Measurements from ENCODE around the gene JUNB.

JUNB gene

DNA sequence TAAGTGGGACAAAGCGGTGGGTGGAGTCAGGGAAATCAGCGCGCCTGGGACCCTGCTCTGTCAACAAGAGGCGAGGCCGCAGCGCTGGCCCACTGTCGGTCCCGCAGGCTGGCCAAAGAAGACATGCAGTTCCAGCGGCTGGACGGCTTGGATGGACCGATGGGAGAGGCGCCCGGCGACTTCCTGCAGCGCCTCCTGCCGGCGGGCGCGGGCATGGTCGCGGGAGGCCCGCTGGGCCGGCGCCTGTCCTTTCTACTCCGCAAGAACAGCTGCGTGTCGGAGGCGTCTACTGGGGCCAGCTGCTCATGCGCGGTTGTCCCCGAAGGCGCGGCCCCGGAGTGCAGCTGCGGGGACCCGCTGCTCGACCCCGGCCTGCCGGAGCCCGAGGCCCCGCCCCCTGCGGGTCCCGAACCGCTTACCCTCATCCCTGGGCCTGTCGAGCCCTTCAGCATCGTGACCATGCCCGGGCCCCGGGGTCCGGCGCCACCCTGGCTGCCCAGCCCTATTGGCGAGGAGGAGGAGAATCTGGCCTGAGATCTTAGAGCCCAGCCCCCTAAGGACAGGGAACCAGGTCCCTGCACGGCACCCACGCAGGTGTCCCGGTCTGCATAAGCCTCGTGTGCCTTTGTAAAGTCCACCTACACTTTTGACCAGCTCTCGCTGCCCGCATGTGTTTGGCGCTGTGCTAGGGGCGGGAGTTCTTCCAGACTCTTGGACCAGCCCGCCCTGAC lies 33.6 kb upstream of the JUNB start:
- no peaks in the 10 kb centered on the region for H3K36me3 ChIP-seq (ENCODE audit: insufficient read depth, low read length)
- no peak overlapping the region for H3K4me2 ChIP-seq (ENCODE audit: low read depth, low read length, poor library complexity, severe bottlenecking)
- no peak overlapping the region for H3K4me3 ChIP-seq (ENCODE audit: low read length, poor library complexity, severe bottlenecking)
- no peak overlapping the region for H3K9ac ChIP-seq (ENCODE audit: low read depth, low read length, poor library complexity, severe bottlenecking)
- TF ChIP-seq, protein P1, sequence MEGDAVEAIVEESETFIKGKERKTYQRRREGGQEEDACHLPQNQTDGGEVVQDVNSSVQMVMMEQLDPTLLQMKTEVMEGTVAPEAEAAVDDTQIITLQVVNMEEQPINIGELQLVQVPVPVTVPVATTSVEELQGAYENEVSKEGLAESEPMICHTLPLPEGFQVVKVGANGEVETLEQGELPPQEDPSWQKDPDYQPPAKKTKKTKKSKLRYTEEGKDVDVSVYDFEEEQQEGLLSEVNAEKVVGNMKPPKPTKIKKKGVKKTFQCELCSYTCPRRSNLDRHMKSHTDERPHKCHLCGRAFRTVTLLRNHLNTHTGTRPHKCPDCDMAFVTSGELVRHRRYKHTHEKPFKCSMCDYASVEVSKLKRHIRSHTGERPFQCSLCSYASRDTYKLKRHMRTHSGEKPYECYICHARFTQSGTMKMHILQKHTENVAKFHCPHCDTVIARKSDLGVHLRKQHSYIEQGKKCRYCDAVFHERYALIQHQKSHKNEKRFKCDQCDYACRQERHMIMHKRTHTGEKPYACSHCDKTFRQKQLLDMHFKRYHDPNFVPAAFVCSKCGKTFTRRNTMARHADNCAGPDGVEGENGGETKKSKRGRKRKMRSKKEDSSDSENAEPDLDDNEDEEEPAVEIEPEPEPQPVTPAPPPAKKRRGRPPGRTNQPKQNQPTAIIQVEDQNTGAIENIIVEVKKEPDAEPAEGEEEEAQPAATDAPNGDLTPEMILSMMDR (conservative IDR thresholded peaks at IDR 0.05; ENCODE audit: low read length): peak; percentile 57
- TF ChIP-seq EZH2phosphoT487 (IDR thresholded peaks at IDR 0.05; ENCODE audit: borderline replicate concordance): no peak
- H3K27me3 ChIP-seq (ENCODE audit: insufficient read depth, low read length, poor library complexity, severe bottlenecking): no peaks in the 10 kb centered on the region
- H3K79me2 ChIP-seq (ENCODE audit: insufficient read depth, low read length): no peaks in the 10 kb centered on the region
- H4K20me1 ChIP-seq (ENCODE audit: insufficient read depth, low read length, poor library complexity, severe bottlenecking): no peaks in the 10 kb centered on the region
- H3K9me2 ChIP-seq (replicated peaks; ENCODE audit: low read depth, low read length): no peaks in the 10 kb centered on the region
- no peak overlapping the region; the same call in 1 of the 2 replicates for H2AFZ ChIP-seq (ENCODE audit: low read length)
- H3K4me1 ChIP-seq (ENCODE audit: insufficient read depth, low read length, poor library complexity, severe bottlenecking): no peaks in the 10 kb centered on the region
- no peaks in the 10 kb centered on the region for H3K9me3 ChIP-seq (ENCODE audit: insufficient read depth, low read depth, low read length)
- H3F3A ChIP-seq (ENCODE audit: low read depth): no peaks in the 10 kb centered on the region

DNA sequence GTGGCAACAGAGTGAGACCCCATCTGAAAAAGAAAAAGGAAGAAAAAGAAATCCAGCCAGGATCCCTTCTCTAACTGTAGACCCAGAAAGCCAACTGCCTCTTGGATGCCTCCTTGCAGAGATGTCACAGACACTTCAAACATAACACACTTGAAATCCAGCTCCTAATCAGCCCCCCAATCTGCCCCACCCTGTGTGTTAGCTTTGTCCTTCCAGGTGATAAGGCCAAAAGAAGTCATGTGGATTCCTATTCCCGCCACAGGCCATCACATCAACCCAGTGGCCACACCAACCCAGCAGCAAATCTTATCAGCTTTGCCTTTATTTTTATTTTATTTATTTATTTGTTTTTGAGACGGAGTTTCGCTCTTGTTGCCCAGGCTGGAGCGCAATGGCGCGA lies 31.6 kb upstream of the JUNB start:
- Histone ChIP-seq H3K9ac (ENCODE audit: low read depth, low read length, poor library complexity, severe bottlenecking) (no peak overlapping the region), H3K9me3 (ENCODE audit: insufficient read depth, low read depth, low read length) (no peaks in the 10 kb centered on the region)

GRCh38 chr19:12763100-12763499 lies 28.2 kb upstream of the JUNB start:
- H3K9me2 ChIP-seq (replicated peaks; ENCODE audit: low read depth, low read length): no peaks in the 10 kb centered on the region

More for the DNA sequence above, 31.6 kb upstream of the JUNB start:
- H3F3A ChIP-seq (ENCODE audit: low read depth): no peaks in the 10 kb centered on the region
- no peaks in the 10 kb centered on the region for H3K36me3 ChIP-seq (ENCODE audit: insufficient read depth, low read length)
- no peaks in the 10 kb centered on the region for H3K4me1 ChIP-seq (ENCODE audit: insufficient read depth, low read length, poor library complexity, severe bottlenecking)
- H3K4me2 ChIP-seq (ENCODE audit: low read depth, low read length, poor library complexity, severe bottlenecking): no peak overlapping the region
- H3K79me2 ChIP-seq (ENCODE audit: insufficient read depth, low read length): no peaks in the 10 kb centered on the region
- no peaks in the 10 kb centered on the region for H3K27me3 ChIP-seq (ENCODE audit: insufficient read depth, low read length, poor library complexity, severe bottlenecking)
- no peaks in the 10 kb centered on the region for H4K20me1 ChIP-seq (ENCODE audit: insufficient read depth, low read length, poor library complexity, severe bottlenecking)
- H3K9me2 ChIP-seq (replicated peaks; ENCODE audit: low read depth, low read length): no peaks in the 10 kb centered on the region
- TF ChIP-seq, protein P1 (conservative IDR thresholded peaks at IDR 0.05; ENCODE audit: low read length): no peak
- no peak for TF ChIP-seq EZH2phosphoT487 (IDR thresholded peaks at IDR 0.05; ENCODE audit: borderline replicate concordance)
- H3K4me3 ChIP-seq (ENCODE audit: low read length, poor library complexity, severe bottlenecking): no peak overlapping the region
- no peak overlapping the region for H2AFZ ChIP-seq (ENCODE audit: low read length)

GRCh38 chr19:12764698-12765097 lies 26.6 kb upstream of the JUNB start:
- H3K9me2 ChIP-seq (replicated peaks; ENCODE audit: low read depth, low read length): no peaks in the 10 kb centered on the region
- H3K9ac ChIP-seq (ENCODE audit: low read depth, low read length, poor library complexity, severe bottlenecking): no peak overlapping the region
- H3K9me3 ChIP-seq (ENCODE audit: insufficient read depth, low read depth, low read length): no peaks in the 10 kb centered on the region
- H3K4me2 ChIP-seq (ENCODE audit: low read depth, low read length, poor library complexity, severe bottlenecking): no peak overlapping the region
- TF ChIP-seq, protein P1 (conservative IDR thresholded peaks at IDR 0.05; ENCODE audit: low read length): no peak
- TF ChIP-seq EZH2phosphoT487 (IDR thresholded peaks at IDR 0.05; ENCODE audit: borderline replicate concordance): no peak
- H3K27me3 ChIP-seq (ENCODE audit: insufficient read depth, low read length, poor library complexity, severe bottlenecking): no peaks in the 10 kb centered on the region
- H3K4me3 ChIP-seq (ENCODE audit: low read length, poor library complexity, severe bottlenecking): no peak overlapping the region
- no peaks in the 10 kb centered on the region for H3K36me3 ChIP-seq (ENCODE audit: insufficient read depth, low read length)
- H2AFZ ChIP-seq (ENCODE audit: low read length): no peak overlapping the region
- H4K20me1 ChIP-seq (ENCODE audit: insufficient read depth, low read length, poor library complexity, severe bottlenecking): no peaks in the 10 kb centered on the region
- no peaks in the 10 kb centered on the region for H3F3A ChIP-seq (ENCODE audit: low read depth)
- no peaks in the 10 kb centered on the region for H3K4me1 ChIP-seq (ENCODE audit: insufficient read depth, low read length, poor library complexity, severe bottlenecking)
- H3K79me2 ChIP-seq (ENCODE audit: insufficient read depth, low read length): no peaks in the 10 kb centered on the region

More at GRCh38 chr19:12763100-12763499, 28.2 kb upstream of the JUNB start:
- Histone ChIP-seq H3F3A (ENCODE audit: low read depth) (no peaks in the 10 kb centered on the region), H3K79me2 (ENCODE audit: insufficient read depth, low read length) (no peaks in the 10 kb centered on the region), H3K9me3 (ENCODE audit: insufficient read depth, low read depth, low read length) (no peaks in the 10 kb centered on the region), H4K20me1 (ENCODE audit: insufficient read depth, low read length, poor library complexity, severe bottlenecking) (no peaks in the 10 kb centered on the region), H3K4me3 (ENCODE audit: low read length, poor library complexity, severe bottlenecking) (no peak overlapping the region), H3K36me3 (ENCODE audit: insufficient read depth, low read length) (no peaks in the 10 kb centered on the region), H3K4me1 (ENCODE audit: insufficient read depth, low read length, poor library complexity, severe bottlenecking) (no peaks in the 10 kb centered on the region), H3K27me3 (ENCODE audit: insufficient read depth, low read length, poor library complexity, severe bottlenecking) (no peaks in the 10 kb centered on the region), H2AFZ (ENCODE audit: low read length) (no peak overlapping the region), H3K9ac (ENCODE audit: low read depth, low read length, poor library complexity, severe bottlenecking) (no peak overlapping the region), H3K4me2 (ENCODE audit: low read depth, low read length, poor library complexity, severe bottlenecking) (no peak overlapping the region)
- TF ChIP-seq EZH2phosphoT487 (IDR thresholded peaks at IDR 0.05; ENCODE audit: borderline replicate concordance): no peak
